GM18499 (cell line): ENCODE measurements around the gene SPO11.

ENCODE experiments used
- ATAC-seq: cut with Tn5 transposase; IDR thresholded peaks from one replicate; pipeline ENCODE4 v1.9.1; 2021; ENCODE audit warnings: moderate number of reproducible peaks; ENCODE audit not compliant: insufficient read depth, unreplicated experiment

Gene SPO11, protein sequence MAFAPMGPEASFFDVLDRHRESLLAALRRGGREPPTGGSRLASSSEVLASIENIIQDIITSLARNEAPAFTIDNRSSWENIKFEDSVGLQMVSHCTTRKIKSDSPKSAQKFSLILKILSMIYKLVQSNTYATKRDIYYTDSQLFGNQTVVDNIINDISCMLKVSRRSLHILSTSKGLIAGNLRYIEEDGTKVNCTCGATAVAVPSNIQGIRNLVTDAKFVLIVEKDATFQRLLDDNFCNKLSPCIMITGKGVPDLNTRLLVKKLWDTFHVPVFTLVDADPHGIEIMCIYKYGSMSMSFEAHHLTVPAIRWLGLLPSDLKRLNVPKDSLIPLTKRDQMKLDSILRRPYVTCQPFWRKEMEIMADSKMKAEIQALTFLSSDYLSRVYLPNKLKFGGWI

DNA sequence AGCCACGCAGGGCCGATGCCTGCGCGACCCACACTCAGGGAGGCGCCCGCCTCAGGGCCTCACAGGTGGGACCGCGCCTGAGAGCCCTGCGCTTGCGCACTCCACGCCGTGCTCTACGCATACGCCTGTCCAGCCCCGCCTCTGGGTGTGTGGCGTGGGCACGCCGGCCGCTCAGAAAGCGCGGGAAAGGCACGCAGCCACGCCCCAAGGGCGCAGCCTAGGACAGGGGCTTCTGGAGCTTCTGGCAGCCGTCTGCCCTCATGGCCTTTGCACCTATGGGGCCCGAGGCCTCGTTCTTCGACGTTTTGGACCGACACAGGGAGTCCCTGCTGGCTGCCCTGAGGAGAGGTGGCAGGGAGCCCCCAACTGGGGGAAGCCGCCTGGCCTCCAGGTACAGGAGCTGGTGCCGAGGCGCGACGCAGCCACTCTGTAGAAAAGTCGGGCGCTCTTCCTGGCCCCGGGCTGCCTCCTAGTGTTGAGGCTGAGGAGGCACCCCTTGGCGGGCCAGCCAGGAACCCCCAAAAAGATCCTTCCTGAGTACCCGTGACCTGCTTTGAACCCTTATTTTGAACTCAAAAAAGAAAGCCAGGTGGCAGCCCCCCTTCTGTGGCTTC lies at the start of gene SPO11:
SPO11 (plus strand) TSS at position 196 of the 614 bp plus-strand sequence; CDS start at position 261, 65 bp downstream.
- ATAC-seq = no peak

DNA sequence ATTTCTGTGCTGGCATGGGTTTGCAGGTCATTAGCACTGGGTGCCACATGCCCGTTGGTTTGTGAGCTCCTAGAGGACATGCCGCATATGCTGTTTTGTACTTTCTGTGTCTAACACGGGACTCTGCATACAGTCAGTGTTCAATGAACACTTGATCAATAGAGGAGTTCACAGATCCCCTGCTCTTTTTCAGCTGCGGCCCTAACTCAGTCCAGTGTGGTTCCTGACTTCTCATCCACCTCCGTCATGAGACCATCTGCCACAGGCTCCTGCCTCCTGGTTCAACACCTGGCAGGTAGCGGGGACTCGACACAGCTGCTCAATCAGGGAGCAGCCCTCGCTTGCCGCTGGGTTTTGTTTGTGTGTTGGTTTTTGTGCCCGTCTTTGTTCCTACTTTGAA lies 49.4 kb upstream of the SPO11 start:
- ATAC-seq = no peak

DNA sequence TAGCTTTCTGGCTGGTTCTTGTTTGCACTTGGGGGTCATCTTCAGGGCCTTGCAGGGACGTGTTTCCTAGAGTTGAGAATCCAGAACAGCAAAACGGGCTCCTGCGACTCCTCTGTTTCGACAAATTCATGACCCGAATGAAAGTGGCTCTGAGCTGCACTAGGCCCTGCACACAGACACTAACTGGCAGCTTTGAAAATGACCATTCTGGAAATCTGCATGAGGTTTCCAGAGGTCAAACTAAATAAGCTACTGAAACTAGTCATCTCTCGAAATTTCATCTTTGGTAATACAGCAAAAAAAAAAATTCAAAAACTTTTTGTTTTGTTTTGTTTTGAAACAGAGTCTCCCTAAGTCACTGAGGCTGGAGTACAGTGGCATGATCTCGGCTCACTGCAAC lies 47.7 kb upstream of the SPO11 start:
- no peak for ATAC-seq

DNA sequence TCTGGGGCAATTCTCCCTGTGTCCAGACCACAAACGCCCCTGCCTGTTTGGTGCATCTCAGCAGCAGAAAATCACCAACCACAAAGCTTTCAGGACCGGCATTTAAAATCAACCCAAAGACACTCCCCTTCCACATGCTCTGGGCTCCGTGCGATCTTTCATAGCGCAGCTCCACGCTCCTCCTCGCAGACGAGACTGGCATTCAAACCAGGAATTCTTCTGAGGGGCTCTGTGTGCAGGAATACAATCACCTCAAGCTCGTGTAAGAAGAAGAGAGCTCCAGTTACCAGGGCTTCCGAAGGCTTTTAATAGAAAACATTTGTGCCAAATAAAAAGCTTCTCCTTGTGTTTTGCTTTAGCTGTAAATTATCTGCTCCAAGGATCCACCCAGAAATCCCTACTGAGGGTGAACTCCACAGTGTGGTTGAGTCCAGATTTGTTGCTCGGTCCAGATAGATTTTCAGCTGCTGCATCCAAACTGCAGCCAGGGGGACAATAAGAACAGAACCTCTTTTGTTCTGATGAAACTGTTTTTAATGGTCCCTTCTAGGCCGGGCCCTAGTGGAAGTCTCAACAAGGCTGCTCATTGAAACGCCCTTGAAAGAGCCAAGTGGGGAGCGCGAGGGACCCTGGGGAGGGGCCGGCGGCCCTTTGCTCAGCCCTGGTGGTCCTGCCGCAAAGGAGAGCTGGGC lies 46.8 kb upstream of the SPO11 start:
- ATAC-seq = no peak

DNA sequence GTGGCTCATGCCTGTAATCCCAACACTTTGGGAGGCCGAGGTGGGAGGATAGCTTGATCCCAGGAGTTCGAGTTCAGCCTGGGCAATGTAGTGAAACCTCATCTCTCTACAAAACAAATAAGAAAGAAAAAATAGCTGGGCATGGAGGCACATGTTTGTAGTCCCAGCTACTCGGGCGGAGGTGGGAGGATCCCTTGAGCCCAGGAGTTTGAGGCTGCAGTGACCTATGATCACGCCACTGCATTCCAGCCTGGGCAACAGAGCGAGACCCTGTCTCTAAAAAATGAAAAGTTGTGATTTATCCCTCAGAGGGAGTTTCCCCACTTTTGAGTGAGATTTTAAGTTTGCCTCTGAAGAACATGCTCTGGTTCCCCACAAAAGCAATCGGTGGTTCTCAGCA lies 45.7 kb upstream of the SPO11 start:
- ATAC-seq = no peak

DNA sequence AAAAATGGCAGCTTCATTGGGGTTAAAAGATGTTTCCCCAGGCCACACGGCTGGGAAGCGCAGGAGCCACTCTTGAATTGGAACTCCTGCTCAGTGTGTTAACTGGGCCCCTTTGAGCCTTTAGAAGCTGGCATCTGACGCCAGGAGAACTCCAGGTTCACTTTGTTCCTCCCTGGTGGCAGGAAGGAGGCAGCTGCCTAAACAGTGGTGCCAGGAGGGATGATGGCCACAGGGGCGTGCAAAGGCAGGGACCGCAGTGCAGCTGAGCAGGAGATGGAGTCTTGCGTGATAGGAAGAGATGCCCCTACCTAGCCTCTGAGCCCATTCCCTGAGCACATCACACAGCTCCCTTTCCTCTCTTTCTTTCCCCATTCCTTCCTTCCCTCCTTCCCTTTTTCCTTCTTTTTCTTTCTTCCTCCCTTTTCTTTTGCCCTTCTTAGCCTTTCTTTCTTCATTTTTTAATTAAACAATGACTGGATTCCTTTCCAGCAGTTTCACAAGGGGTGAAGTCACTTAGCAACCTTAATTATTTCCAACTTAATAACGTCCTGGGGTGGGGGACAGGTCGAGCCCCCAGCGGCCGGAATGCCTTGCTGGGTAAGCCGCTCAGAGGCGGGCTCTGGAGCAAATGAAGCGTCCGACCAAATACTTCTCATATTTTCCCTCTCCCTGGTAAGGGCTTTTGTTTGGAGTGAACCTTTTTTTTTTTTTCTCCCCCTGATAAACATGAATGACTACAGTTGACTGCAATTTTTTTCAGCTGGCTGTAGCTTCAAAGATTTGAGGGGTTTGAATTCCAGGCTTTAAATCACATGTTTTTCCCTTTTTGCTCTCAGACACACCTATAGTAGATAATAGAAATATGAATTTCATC lies 42.4 kb upstream of the SPO11 start:
- ATAC-seq = no peak

DNA sequence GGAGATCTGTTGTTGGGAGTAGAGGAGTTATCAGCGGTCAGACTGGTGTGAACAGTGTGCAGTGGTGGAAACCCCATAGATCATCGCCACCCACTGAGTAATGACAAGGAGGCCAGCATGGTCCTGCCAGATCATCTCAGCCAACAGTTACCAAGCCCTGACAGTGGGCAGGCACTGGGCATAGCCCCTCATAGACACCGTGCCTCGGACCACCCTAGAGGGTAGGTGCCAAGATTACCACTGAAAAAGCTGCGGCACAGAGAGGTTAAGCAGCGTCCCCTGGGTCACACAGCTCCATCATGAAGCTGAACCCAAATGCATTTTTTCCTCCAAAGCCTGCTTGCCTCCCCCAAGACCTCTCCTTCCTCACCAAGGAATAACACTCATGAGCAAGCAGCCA lies 41.7 kb upstream of the SPO11 start:
- ATAC-seq = no peak

DNA sequence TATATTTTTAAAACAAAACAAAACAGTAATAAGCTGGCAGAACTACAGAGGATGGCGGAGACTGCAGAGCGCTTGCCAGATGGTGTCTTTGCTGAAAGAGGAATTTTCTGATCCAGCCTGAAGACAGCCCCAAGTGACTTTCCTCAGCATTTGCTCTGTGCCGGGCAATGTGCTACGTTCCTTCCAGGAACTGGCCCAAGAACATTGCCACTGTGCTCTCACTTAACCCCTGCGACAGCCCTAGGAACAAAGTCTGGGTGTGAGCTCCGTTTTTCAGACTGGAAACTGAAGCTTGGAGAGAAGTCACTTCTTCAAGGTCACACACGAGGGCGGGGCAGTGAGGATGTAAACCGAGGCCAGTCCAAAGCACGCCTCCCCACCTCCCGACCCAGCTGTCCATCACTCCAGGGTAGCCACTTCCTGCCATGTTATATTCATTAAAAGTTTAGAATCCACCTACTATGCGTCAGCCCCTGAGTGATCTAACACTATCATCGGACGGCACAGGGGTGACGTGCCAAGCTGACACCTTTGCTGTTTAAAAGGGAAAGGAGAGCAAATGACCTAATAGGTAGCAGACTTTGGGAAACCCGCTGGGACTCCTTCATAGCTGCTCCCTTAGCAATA lies 40.8 kb upstream of the SPO11 start:
- ATAC-seq = no peak

DNA sequence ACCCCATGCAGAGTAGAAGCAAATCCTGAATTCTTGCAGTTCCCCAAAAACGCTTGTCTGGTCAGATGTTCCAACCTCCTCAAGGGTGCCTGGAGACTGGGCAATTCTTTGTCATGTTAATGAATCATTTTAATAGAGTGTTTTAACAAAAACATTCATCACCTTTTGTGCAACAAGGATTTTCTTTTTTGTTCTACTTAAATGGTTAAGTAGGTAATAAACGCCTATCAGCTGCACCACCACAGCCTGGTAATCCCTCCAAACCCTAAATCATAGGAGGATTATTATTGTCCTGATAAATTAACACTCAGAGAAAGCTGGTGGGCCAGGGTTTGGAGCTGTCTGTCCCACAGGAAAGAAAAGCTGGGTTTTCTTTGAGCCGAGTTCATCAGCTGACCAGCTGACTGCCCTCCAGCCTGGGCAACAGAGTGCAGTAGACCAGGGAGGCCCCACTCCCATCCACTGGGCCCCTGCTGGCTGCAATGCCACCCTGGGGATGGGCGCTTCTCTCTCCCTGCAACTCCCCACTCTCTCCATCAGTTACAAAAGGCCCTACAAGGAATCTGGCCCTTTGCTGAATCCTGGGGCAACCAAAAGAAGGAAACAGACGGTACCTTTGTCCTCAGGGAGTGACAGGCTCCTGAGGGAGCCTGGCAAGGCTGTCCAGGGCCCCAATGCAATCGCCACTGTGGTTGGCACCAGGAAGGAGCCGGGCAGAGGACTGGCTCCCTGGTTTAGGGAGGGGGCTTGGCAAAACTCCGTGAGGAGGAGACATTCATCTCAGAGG lies 40.0 kb upstream of the SPO11 start:
- ATAC-seq = no peak

DNA sequence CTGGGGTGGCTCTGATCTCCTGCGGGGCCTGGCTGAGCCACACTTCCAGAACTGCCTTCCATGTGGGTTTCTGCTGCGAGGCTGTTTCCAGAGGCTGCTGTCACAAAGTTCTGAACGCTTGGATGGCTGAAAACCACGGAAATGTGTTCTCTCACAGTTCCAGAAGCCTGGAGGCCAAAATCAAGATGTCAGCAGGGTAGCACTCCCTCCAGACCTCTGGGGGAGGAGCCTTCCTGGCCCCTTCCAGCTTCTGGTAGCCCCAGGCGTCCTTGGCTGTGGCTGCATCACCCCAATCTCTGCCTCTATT lies 39.5 kb upstream of the SPO11 start:
- no peak for ATAC-seq

DNA sequence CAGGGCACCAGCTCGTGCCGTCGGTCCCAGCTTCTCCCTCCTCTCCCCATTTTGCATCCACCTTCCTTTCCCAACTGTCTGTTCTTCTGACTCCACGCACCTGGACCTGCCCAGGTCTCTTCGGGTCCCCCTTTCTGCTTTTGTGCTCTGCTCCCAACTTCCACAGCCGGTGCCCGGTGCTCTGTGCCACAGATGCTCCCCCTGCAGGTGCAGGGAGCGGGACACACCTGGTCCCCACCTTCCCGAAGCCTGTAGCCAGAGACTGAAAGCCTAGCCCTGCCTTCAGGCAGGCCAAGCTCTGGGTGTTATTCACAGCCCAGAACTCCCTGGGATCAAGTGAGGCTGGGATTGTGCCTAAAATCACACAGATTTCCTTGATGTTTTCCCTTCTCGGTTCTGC lies 38.6 kb upstream of the SPO11 start:
- no peak for ATAC-seq

DNA sequence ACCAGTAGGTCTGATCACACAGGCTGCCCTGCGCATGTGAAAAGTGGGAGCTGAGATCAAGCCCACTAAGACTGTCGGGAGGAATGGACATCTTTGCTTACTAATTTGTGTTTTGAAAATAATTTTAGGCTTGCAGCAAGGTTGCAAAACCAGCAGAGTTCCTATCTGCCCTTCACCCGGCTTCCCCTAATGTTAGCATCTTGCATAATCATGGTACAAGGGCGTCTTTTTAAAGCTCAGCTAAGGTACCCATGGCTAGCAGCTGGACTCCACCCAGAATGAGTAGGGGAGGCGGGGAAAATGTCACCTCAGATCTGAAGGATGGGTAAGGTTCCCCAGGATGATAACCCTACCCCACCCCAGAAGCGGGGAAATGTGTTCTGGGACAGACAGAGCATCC lies 37.9 kb upstream of the SPO11 start:
- ATAC-seq = no peak

DNA sequence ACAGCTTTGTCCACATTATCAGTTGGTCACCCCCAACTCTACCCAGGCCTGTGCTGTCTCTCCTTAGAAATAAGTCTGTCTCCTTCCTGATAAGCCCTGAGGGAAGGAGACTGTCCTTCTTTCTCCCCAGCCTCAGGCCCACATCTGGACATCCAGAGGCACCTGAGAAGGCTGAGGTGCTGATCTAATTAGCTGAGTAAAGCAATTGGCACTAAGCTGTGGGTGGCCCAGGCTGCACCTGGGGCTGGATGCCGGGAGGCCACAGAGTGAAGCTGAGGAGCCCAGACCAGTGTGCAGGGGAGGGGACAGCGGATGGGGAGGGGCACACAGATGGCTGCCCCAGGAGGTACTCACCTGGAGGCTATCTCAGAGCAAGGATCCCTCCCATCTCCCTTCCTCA lies 37.0 kb upstream of the SPO11 start:
- no peak for ATAC-seq

DNA sequence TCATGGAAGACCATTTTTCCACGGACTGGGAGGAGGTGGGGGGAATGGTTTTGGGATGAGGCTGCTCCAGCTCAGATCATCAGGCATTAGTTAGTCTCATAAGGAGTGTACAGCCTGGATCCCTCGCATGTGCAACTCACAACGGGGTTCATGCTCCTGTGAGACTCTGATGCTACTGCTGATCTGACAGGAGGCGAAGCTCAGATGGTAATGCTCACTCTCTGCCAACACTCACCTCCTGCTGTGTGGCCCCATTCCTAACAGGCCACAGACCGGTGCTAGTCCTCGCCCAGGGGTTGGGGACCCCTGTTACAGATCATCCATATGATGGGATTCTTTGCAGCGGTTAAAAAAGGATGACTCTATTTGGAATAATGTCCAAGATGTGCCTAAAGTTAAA lies 35.6 kb upstream of the SPO11 start:
- ATAC-seq = no peak

DNA sequence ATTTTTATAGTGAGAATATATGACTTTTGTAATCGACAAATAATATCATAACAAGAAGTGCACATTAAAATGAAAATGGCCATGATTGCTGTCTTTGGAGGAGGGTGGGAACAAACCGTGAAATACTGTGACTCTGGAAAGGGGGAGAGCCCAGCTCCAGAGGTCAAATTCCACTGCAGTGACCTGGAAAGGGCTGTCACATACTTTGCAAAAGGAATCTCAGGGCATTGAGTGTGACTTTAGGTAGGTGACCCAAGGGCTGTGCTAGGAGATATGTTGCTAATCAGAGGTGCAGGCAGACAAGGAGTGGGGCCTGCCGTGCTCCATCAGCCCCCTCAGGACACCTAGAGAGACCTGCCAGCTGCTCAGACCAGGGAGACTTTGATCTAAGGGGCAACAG lies 35.1 kb upstream of the SPO11 start:
- no peak for ATAC-seq

DNA sequence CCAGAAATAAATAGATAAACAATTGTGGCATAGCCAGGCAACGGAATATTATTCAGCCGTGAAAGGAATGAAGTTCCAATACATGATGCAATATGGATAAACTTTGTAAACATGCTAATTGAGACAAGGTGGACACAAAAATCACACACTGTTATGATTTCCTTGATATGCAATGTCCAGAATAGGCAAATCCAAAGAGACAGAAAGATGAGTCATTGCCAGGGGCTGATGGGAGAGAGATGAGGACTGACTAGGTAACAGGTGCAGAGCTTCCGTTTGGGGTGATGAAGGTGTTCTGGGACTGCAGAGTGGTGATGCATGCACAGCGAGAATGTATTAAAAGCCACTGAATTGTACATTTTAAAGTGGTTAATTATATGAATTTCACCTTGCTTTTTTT lies 31.1 kb upstream of the SPO11 start:
- ATAC-seq = no peak

DNA sequence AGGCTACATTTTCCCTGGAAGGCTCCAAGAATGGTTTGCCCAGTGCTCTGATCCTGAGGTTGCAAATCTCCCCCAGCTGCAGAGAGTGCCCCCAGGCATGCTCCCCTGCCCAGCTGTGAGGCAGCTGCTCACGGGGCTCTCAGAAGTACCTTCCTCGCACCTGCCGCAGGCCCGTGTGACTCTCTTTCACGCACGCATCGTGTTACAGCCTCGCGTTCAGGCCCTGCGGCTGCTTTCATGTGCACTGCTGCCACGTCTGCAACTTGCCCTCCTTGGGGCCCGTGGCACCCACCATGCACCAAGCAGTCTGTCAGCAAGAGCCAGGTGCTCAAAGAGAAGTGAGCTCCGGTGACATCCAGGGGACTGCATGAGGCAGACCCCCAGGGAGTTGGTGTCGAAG lies 28.6 kb upstream of the SPO11 start:
- ATAC-seq = no peak

DNA sequence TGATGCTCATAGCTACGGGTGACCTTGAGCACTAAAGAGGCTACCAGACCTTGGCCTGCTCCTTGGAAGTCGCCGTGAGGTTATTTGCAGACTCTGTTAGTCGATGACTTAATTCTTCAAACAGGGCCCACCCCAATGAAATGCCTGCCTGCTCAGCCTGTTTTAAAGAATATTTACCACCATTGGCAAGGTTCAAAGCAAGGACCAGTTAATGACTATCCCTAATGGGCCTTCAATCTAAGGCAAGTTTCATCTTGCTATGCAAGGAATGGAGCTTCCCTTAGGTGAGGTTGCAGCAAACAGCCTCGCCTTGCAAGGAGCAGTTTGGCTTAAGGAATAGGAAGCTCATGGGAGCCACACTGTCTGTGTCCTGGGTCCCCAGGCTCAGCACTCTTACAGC lies 22.9 kb upstream of the SPO11 start:
- ATAC-seq = no peak

DNA sequence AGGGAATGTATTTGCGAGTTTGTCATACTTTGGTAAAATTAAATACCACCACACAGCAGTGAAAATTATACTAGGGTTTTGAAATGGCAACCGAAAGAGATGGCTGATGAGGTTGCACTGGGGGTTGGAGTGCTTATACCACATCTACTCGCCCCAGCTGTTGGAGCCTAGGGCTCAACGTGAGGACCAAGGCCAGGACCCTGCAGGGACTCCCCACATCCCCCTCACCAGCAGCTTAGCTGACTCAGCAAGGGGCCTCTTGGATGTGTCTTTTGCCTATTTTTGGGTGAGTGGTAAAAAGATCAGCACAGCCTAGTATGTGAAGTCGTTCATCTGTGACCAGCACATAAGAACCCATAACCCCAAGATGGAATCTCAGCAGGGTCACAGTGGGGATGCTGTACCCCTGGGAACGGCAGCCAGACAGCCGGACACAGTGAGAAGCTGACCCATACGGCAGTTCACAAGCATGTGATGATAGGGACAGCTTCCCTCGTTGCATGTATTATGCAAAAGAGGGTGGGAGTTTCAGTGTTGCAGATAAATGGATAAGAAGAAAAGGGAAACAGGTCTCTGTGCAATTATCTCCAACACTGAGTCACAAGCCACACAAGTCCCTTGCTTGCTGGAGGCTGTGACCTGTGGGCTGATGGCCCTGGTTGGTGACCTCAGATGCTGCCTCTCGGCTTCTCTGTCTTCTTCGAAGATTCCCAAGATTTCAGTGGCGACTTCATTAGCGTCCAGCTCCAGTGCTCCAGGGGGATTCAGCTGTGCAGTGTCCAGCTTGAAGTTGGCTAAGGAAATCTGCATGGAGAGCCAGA lies 20.9 kb upstream of the SPO11 start:
- ATAC-seq = no peak
